Natural killer cell (primary cell): ENCODE data around the gene FSD2. TPM values are rescaled to one million over a fixed set of nuclear protein-coding genes. Genes with fewer than 3 reads are reported as not detected.
"Not testable (repeated sequence)": the region's sequence is repeated elsewhere in the genome, so short reads cannot be mapped to it uniquely, and the experiment has no call there.

Experiments used
- ATAC-seq, 3 donors: fragments of 150-1000 bp in 2 of 3; fragments of 200-7000 bp in 1 of 3; cut with Tn5 transposase; 1 replicate in 1 of 3; 2 replicates in 2 of 3; pipeline ENCODE4 v1.10.0; 2021; ENCODE audit warnings: mild to moderate bottlenecking in 2 of 3, moderate library complexity in 2 of 3
- DNase-seq, 2 donors: peaks; one replicate each; pipeline versions ENCODE4 v3.0.0 to v3.0.0-alpha.2; 2013 to 2021; ENCODE audit warnings: mixed read lengths in 1 of 2
- H3K27ac ChIP-seq: one replicate; pipeline ENCODE4 v1.5.1; 2013; ENCODE audit warnings: mild to moderate bottlenecking, low read length
- H3K27me3 ChIP-seq: one replicate; pipeline ENCODE4 v1.6.1; 2013; ENCODE audit warnings: low read length; ENCODE audit not compliant: control insufficient read depth, insufficient read depth
- H3K36me3 ChIP-seq: one replicate; pipeline ENCODE4 v1.6.1; 2013; ENCODE audit warnings: low read length; ENCODE audit not compliant: control insufficient read depth, insufficient read depth
- H3K4me1 ChIP-seq: one replicate; pipeline ENCODE4 v1.6.1; 2013; ENCODE audit warnings: low read length; ENCODE audit not compliant: control insufficient read depth, insufficient read depth
- H3K4me3 ChIP-seq: one replicate; pipeline ENCODE4 v1.5.1; 2013; ENCODE audit warnings: low read length
- H3K9me3 ChIP-seq: one replicate; pipeline ENCODE4 v1.6.1; 2013; ENCODE audit warnings: low read length; ENCODE audit not compliant: control insufficient read depth, insufficient read depth
- H3K27ac Mint-ChIP-seq, 2 donors: one replicate each; pipeline ENCODE4 v1.8.0; 2022; ENCODE audit warnings: mild to moderate bottlenecking in 2 of 2, mixed read lengths in 2 of 2, moderate library complexity in 1 of 2
- H3K27me3 Mint-ChIP-seq, 2 donors: one replicate each; pipeline ENCODE4 v1.8.0; 2022; ENCODE audit warnings: low read depth in 2 of 2, mixed read lengths in 2 of 2
- H3K36me3 Mint-ChIP-seq: one replicate; pipeline ENCODE4 v1.8.0; 2022; ENCODE audit warnings: mixed read lengths
- H3K4me1 Mint-ChIP-seq, 2 donors: one replicate each; pipeline ENCODE4 v1.8.0; 2022; ENCODE audit warnings: mixed read lengths in 2 of 2
- H3K4me3 Mint-ChIP-seq: one replicate; pipeline ENCODE4 v1.8.0; 2022; ENCODE audit warnings: mild to moderate bottlenecking, moderate library complexity, mixed read lengths
- H3K9me3 Mint-ChIP-seq, 2 donors: one replicate each; pipeline ENCODE4 v1.8.0; 2022; ENCODE audit warnings: mixed read lengths in 2 of 2
- WGBS: methylation state at CpG from one replicate; pipeline ENCODE4 v1.1.7; 2013; ENCODE audit warnings: missing lambda C conversion rate; ENCODE audit not compliant: insufficient coverage; 5-methylcytosine and 5-hydroxymethylcytosine counted together
- intact Hi-C: fragments of 100-400 bp; cut with micrococcal nuclease; formaldehyde crosslinking; loops from one replicate; pipeline ENCODE4 v1.14.2; 2022
- total RNA-seq, 4 donors: library from RNA; stranded (reverse); fragments of 120-200 nt in 1 of 4; gene quantifications; one replicate each; pipeline versions ENCODE4 v1.2.3 to v1.2.4, GENCODE V29; 2013 to 2022
- TF ChIP-seq, protein P1 (sequence below): fragments of 200-600 bp; IDR thresholded peaks from one replicate; pipeline ENCODE4 v1.8.0; 2022; ENCODE audit warnings: antibody characterized with exemption

FSD2 gene
- total RNA-seq, 3 donors from 2014 or later (not counting 1 experiment from before 2014, with no cell fraction given): not detected

- no peaks in the 10 kb centered on the region for H3K9me3 ChIP-seq
- peaks cover 5 to 6% of the 10 kb centered on the region in 2 donors for H3K4me1 Mint-ChIP-seq
- peaks cover 0 to 18% of the 10 kb centered on the region in 2 donors for H3K27me3 Mint-ChIP-seq
- H3K4me1 ChIP-seq: peaks cover 12% of the 10 kb centered on the region
- WGBS: under 1% methylated on average over 95 of the region's 95 CpGs
- TF ChIP-seq, protein P1, sequence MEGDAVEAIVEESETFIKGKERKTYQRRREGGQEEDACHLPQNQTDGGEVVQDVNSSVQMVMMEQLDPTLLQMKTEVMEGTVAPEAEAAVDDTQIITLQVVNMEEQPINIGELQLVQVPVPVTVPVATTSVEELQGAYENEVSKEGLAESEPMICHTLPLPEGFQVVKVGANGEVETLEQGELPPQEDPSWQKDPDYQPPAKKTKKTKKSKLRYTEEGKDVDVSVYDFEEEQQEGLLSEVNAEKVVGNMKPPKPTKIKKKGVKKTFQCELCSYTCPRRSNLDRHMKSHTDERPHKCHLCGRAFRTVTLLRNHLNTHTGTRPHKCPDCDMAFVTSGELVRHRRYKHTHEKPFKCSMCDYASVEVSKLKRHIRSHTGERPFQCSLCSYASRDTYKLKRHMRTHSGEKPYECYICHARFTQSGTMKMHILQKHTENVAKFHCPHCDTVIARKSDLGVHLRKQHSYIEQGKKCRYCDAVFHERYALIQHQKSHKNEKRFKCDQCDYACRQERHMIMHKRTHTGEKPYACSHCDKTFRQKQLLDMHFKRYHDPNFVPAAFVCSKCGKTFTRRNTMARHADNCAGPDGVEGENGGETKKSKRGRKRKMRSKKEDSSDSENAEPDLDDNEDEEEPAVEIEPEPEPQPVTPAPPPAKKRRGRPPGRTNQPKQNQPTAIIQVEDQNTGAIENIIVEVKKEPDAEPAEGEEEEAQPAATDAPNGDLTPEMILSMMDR: no peak
- ATAC-seq (peak; percentile 89 to 94 (median 92)), DNase-seq (peak; percentile 60 to 83)
- H3K27ac Mint-ChIP-seq: no peak within 1 kb of the TSS
- H3K4me3 ChIP-seq: peak within 1 kb of the TSS; percentile 27
- H3K4me3 Mint-ChIP-seq: peak within 1 kb of the TSS; percentile 75
- no peaks in the 10 kb centered on the region for H3K27me3 ChIP-seq
- H3K36me3 Mint-ChIP-seq: no peaks in the 10 kb centered on the region
- no peaks in the 10 kb centered on the region for H3K36me3 ChIP-seq
- H3K9me3 Mint-ChIP-seq: no peaks in the 10 kb centered on the region
- intact Hi-C loops: no loop called here
- H3K27ac ChIP-seq: no peak within 1 kb of the TSS
These were observed 96.3 kb downstream of the FSD2 start, which contains the start of gene AP3B2 for GRCh38 chr15:82709421-82710207. TSS of gene AP3B2 (minus strand) at chr15:82709875. CDS start at chr15:82709706, 169 bp downstream.

GRCh38 chr15:82709081-82709420 is 96.8 kb downstream of the FSD2 start:
- H3K27ac Mint-ChIP-seq: no peak overlapping the region
- 2% methylated on average over 15 of the region's 15 CpGs for WGBS
- intact Hi-C loops: no loop called here

DNA sequence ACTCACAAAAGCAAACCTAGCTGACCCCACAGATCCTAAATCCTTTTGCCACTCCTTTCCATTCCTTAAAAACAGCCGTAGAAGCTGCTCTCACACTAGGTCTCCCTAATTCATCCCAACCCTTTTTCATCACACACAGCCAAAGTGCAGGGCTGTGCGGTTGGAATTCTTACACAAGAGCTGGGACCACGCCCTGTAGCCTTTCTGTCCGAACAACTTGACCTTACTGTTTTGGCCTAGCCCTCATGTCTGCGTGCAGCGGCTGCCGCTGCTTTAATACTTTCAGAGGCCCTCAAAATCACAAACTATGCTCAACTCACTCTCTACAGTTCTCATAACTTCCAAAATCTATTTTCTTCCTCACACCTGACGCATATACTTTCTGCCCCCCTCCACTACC is 100.0 kb downstream of the FSD2 start:
- intact Hi-C loops: not testable (repeated sequence)

More at GRCh38 chr15:82709081-82709420, 96.8 kb downstream of the FSD2 start:
- Histone ChIP-seq H3K27ac (no peak overlapping the region), H3K27me3 (no peaks in the 10 kb centered on the region), H3K9me3 (no peaks in the 10 kb centered on the region), H3K36me3 (no peaks in the 10 kb centered on the region), H3K4me1 (peaks cover 12% of the 10 kb centered on the region), H3K4me3 (no peak overlapping the region)
- TF ChIP-seq, protein P1: no peak
- Mint-ChIP-seq H3K4me3 (no peak overlapping the region), H3K36me3 (no peaks in the 10 kb centered on the region), H3K4me1 (peaks cover 5 to 6% of the 10 kb centered on the region in 2 donors), H3K27me3 (peaks cover 0 to 18% of the 10 kb centered on the region in 2 donors), H3K9me3 (no peaks in the 10 kb centered on the region)
- ATAC-seq (no peak), DNase-seq (no peak)

More for the DNA sequence above, 100.0 kb downstream of the FSD2 start:
- not testable (repeated sequence) for H3K36me3 ChIP-seq, H3K36me3 Mint-ChIP-seq, DNase-seq, H3K4me3 ChIP-seq, ATAC-seq, H3K9me3 ChIP-seq, H3K27me3 ChIP-seq, H3K27ac Mint-ChIP-seq, H3K4me3 Mint-ChIP-seq, H3K9me3 Mint-ChIP-seq, H3K27ac ChIP-seq, H3K4me1 Mint-ChIP-seq
- H3K27me3 Mint-ChIP-seq: peaks cover 0 to 11% of the 10 kb centered on the region in 2 donors
- 94% methylated on average over 8 of the region's 8 CpGs for WGBS
- peaks cover 12% of the 10 kb centered on the region for H3K4me1 ChIP-seq

Other genes with a start within 250 kb of the FSD2 start
- not detected for gene CPEB1, start 158.7 kb downstream of the FSD2 start, total RNA-seq
- under 1 TPM in 1 of 3 donors, not detected in 2; 0.59 TPM for gene AP3B2, start 96.2 kb downstream of the FSD2 start, total RNA-seq
- gene WHAMM, start 3.6 kb upstream of the FSD2 start, total RNA-seq: 10 to 100 TPM; 48.5 to 78.0 (median 67.6) TPM
- 1 to 10 TPM; 3.6 to 7.0 (median 4.0) TPM for gene HOMER2, start 146.7 kb upstream of the FSD2 start, total RNA-seq
- 10 to 100 TPM; 15.4 to 27.2 (median 25.7) TPM for gene RAMAC, start 180.1 kb upstream of the FSD2 start, total RNA-seq
- 10 to 100 TPM; 12.5 to 16.0 (median 15.1) TPM for gene C15orf40, start 205.6 kb upstream of the FSD2 start, total RNA-seq